Neural progenitor cell (in vitro differentiated cells): Measurements from ENCODE around the gene CNGA3. TPM values are rescaled to one million over a fixed set of nuclear protein-coding genes. Genes with fewer than 3 reads are reported as not detected.

Experiments used
- DNase-seq: peaks from one replicate; pipeline ENCODE4 v3.0.0-alpha.2; 2016; ENCODE audit warnings: low spot score
- H2AFZ ChIP-seq: fragments of 200-600 bp; sonication (generic); replicated peaks from 2 replicates; pipeline ENCODE4 v1.6.1; 2016; ENCODE audit warnings: antibody characterized with exemption
- H3F3A ChIP-seq: fragments of 200-600 bp; sonication (generic); 2 replicates; pipeline ENCODE4 v1.6.1; 2016; ENCODE audit warnings: antibody characterized with exemption, low read depth
- H3K27ac ChIP-seq: fragments of 200-600 bp; sonication (generic); 2 replicates; pipeline ENCODE4 v1.5.1; 2016; ENCODE audit warnings: mild to moderate bottlenecking
- H3K27me3 ChIP-seq: fragments of 200-600 bp; sonication (generic); 2 replicates; pipeline ENCODE4 v1.6.1; 2016; ENCODE audit warnings: mild to moderate bottlenecking, moderate library complexity
- H3K36me3 ChIP-seq: fragments of 200-600 bp; sonication (generic); 2 replicates; pipeline ENCODE4 v1.5.1; 2016
- H3K4me1 ChIP-seq: fragments of 200-600 bp; sonication (generic); 2 replicates; pipeline ENCODE4 v1.6.1; 2016; ENCODE audit warnings: mixed run types
- H3K4me2 ChIP-seq: fragments of 200-600 bp; sonication (generic); 2 replicates; pipeline ENCODE4 v1.6.1; 2016
- H3K4me3 ChIP-seq: fragments of 200-600 bp; sonication (generic); 2 replicates; pipeline ENCODE4 v1.5.1; 2016
- H3K79me2 ChIP-seq: fragments of 200-600 bp; sonication (generic); 2 replicates; pipeline ENCODE4 v1.6.1; 2016; ENCODE audit warnings: low read depth
- H3K9ac ChIP-seq: fragments of 200-600 bp; sonication (generic); 2 replicates; pipeline ENCODE4 v1.6.1; 2016
- H3K9me3 ChIP-seq: fragments of 200-600 bp; sonication (generic); 2 replicates; pipeline ENCODE4 v1.5.1; 2016; ENCODE audit warnings: low read depth
- H4K20me1 ChIP-seq: fragments of 200-600 bp; sonication (generic); 2 replicates; pipeline ENCODE4 v1.6.1; 2016; ENCODE audit warnings: low read depth
- H3K27ac Mint-ChIP-seq: 3 replicates; pipeline ENCODE4 v1.8.0; 2021; ENCODE audit warnings: mixed read lengths
- H3K27me3 Mint-ChIP-seq: 2 replicates; pipeline ENCODE4 v1.8.0; 2022; ENCODE audit warnings: low read depth, mild to moderate bottlenecking, inconsistent platforms, moderate library complexity, mixed read lengths; ENCODE audit not compliant: insufficient read depth
- H3K36me3 Mint-ChIP-seq: 3 replicates; pipeline ENCODE4 v1.8.0; 2021; ENCODE audit warnings: mixed read lengths
- H3K4me1 Mint-ChIP-seq: 3 replicates; pipeline ENCODE4 v1.8.0; 2021; ENCODE audit warnings: mixed read lengths
- H3K4me3 Mint-ChIP-seq: 3 replicates; pipeline ENCODE4 v1.8.0; 2021; ENCODE audit warnings: mild to moderate bottlenecking, moderate library complexity, mixed read lengths
- H3K9me3 Mint-ChIP-seq: 3 replicates; pipeline ENCODE4 v1.8.0; 2020; ENCODE audit warnings: mixed read lengths
- EZH2 ChIP-seq: fragments of 200-600 bp; sonication (generic); IDR thresholded peaks from 2 replicates; pipeline ENCODE4 v1.6.1; 2017; ENCODE audit warnings: antibody characterized with exemption, mild to moderate bottlenecking, moderate library complexity
- EZH2phosphoT487 ChIP-seq: fragments of 200-600 bp; sonication (generic); IDR thresholded peaks from 2 replicates; pipeline ENCODE4 v1.6.1; 2017; ENCODE audit warnings: antibody characterized with exemption
- total RNA-seq: library from RNA; depleted of rRNA; stranded (reverse); fragments of >200 nt; gene quantifications from 2 replicates; pipeline ENCODE4 v1.2.3, GENCODE V29; 2015; ENCODE audit warnings: low replicate concordance
- TF ChIP-seq, protein P1 (sequence below): fragments of 200-600 bp; sonication (generic); IDR thresholded peaks from 2 replicates; pipeline ENCODE4 v1.5.1; 2017; ENCODE audit warnings: antibody characterized with exemption, mild to moderate bottlenecking

The CNGA3 gene
- total RNA-seq, 1 donor from 2014 or later = not detected

DNA sequence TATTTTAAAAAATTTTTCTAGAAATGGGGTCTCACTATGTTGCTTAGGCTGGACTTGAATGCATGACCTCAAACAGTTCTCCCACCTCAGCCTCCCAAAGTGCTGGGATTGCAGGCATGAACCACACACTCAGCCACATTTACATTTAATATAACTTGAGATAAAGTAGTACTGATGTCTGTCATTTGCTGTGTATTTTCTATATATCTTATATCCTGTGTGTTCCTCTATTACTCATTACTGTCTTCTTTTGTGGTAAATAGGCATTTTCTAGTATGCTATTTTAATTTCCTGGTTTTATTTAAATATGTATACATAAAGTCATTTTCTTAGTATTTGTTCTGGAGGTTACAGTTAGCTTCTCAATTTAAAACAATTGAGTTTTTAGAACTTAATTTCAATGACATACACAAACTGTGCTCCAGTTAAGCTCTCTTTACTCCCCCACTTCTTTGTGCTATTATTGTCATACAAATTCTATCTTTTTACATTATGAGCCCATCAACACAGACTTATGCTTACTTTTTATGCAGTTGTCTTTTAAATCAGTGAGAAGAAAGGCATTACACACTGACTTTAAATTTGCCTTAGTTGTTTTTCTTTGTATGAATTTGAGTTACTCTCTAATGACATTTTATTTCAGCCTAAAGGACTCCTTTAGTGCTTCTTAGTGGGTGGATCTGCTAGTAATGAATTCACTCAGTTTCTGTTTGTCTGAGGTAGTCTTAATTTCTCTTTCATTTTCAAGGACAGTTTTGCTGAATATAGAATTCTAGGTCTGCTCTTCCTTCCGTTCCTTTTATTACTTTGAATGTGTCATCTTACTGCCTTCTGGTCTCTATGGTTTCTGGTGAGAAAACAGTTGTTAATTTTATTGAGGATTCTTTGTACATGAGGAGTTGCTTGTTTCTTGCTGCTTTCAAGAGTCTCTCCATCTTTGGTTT, 92.2 kb downstream of the CNGA3 start:
- H3K4me3 ChIP-seq = no peak overlapping the region
- TF ChIP-seq EZH2 = no peak
- TF ChIP-seq, protein P1, sequence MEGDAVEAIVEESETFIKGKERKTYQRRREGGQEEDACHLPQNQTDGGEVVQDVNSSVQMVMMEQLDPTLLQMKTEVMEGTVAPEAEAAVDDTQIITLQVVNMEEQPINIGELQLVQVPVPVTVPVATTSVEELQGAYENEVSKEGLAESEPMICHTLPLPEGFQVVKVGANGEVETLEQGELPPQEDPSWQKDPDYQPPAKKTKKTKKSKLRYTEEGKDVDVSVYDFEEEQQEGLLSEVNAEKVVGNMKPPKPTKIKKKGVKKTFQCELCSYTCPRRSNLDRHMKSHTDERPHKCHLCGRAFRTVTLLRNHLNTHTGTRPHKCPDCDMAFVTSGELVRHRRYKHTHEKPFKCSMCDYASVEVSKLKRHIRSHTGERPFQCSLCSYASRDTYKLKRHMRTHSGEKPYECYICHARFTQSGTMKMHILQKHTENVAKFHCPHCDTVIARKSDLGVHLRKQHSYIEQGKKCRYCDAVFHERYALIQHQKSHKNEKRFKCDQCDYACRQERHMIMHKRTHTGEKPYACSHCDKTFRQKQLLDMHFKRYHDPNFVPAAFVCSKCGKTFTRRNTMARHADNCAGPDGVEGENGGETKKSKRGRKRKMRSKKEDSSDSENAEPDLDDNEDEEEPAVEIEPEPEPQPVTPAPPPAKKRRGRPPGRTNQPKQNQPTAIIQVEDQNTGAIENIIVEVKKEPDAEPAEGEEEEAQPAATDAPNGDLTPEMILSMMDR = no peak
- no peaks in the 10 kb centered on the region for H3K9me3 ChIP-seq
- DNase-seq = no peak
- peaks cover 12% of the 10 kb centered on the region for H3K9me3 Mint-ChIP-seq
- H4K20me1 ChIP-seq = no peaks in the 10 kb centered on the region
- peaks cover 9% of the 10 kb centered on the region for H3K4me1 Mint-ChIP-seq
- no peak overlapping the region for H3K4me3 Mint-ChIP-seq
- no peaks in the 10 kb centered on the region for H3K27me3 ChIP-seq
- H3K27ac ChIP-seq = no peak overlapping the region
- H3K4me1 ChIP-seq = peaks cover 4% of the 10 kb centered on the region
- no peaks in the 10 kb centered on the region for H3F3A ChIP-seq
- H3K36me3 Mint-ChIP-seq = no peaks in the 10 kb centered on the region
- H3K27ac Mint-ChIP-seq = no peak overlapping the region
- no peak overlapping the region for H3K9ac ChIP-seq
- no peaks in the 10 kb centered on the region for H3K79me2 ChIP-seq
- H2AFZ ChIP-seq = no peak overlapping the region
- H3K36me3 ChIP-seq = no peaks in the 10 kb centered on the region
- no peak overlapping the region for H3K4me2 ChIP-seq
- peaks cover 6% of the 10 kb centered on the region for H3K27me3 Mint-ChIP-seq

DNA sequence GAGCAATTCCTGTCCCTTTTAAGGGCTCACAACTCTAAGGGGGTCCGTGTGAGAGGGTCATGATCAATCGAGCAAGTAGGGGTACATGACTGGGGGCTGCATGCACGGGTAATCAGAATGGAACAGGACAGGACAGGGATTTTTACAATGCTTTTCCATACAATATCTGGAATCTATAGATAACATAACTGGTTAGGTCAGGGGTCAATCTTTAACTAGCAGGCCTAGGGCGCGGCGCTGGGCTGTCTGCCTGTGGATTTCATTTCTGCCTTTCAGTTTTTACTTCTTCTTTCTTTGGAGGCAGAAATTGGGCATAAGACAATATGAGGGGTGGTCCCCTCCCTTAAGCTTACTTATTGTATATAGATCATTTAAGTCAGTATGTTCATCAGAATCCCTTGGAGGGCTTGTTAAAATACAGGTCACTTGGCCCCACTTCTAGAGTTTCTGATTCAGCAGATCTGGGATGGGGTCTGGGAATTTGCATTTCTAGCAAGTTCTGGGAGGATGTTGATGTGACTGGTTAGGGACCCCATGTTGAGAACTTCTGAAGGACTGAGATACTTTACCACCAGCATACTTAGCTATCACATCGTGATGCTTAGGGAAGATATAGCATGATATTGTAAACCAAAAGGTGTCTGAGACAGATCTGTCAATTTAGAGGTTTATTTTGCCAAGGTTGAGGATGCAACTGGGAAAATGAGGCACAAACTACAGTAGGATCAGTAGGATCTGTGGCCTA, 95.6 kb downstream of the CNGA3 start:
- Mint-ChIP-seq H3K36me3 (no peaks in the 10 kb centered on the region), H3K27me3 (no peaks in the 10 kb centered on the region), H3K27ac (no peak overlapping the region), H3K4me1 (peaks cover 30% of the 10 kb centered on the region), H3K4me3 (no peak overlapping the region), H3K9me3 (peaks cover 2% of the 10 kb centered on the region)
- H4K20me1 ChIP-seq = peaks cover 17% of the 10 kb centered on the region
- no peak overlapping the region for H3K4me3 ChIP-seq
- no peaks in the 10 kb centered on the region for H3K9me3 ChIP-seq
- H3K27me3 ChIP-seq = no peaks in the 10 kb centered on the region
- no peaks in the 10 kb centered on the region for H3K36me3 ChIP-seq
- TF ChIP-seq EZH2 (no peak), EZH2phosphoT487 (no peak)
- TF ChIP-seq, protein P1 = no peak
- peaks cover 4% of the 10 kb centered on the region for H3F3A ChIP-seq
- no peak overlapping the region for H2AFZ ChIP-seq
- peaks cover 17% of the 10 kb centered on the region for H3K4me1 ChIP-seq
- H3K79me2 ChIP-seq = peaks cover 18% of the 10 kb centered on the region
- no peak overlapping the region for H3K9ac ChIP-seq
- no peak overlapping the region for H3K27ac ChIP-seq
- no peak overlapping the region for H3K4me2 ChIP-seq
- DNase-seq = no peak

DNA sequence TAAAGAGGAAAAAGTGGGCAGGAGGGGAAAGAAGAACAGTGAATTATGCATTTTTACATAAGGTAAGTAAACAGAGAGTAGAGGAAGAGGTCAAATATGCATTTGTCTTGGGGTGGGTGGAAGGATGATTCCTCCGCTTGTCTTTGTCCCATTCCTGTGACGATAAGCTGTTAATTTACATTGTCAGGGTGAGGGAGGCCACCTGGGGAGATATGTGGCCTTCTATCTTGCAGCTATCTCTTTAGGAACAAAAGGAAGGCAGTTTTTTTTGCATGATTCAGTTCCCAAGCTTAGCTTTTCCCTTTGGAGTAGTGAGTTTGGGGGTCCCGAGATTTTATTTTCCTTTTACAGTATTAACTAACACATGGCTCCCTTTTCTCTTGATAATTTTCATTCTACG, 96.2 kb downstream of the CNGA3 start:
- H3K9me3 Mint-ChIP-seq = peaks cover 2% of the 10 kb centered on the region
- Histone ChIP-seq H3F3A (peaks cover 4% of the 10 kb centered on the region), H3K9me3 (no peaks in the 10 kb centered on the region), H3K4me1 (peaks cover 21% of the 10 kb centered on the region), H3K9ac (no peak overlapping the region), H2AFZ (no peak overlapping the region), H3K4me3 (no peak overlapping the region), H4K20me1 (peaks cover 23% of the 10 kb centered on the region), H3K4me2 (no peak overlapping the region), H3K36me3 (no peaks in the 10 kb centered on the region), H3K27me3 (no peaks in the 10 kb centered on the region), H3K79me2 (peaks cover 24% of the 10 kb centered on the region), H3K27ac (no peak overlapping the region)
- H3K4me1 Mint-ChIP-seq = peaks cover 30% of the 10 kb centered on the region
- DNase-seq = no peak
- H3K36me3 Mint-ChIP-seq = no peaks in the 10 kb centered on the region
- no peaks in the 10 kb centered on the region for H3K27me3 Mint-ChIP-seq
- H3K27ac Mint-ChIP-seq = no peak overlapping the region
- TF ChIP-seq EZH2phosphoT487 (no peak), EZH2 (no peak)
- TF ChIP-seq, protein P1 = no peak
- H3K4me3 Mint-ChIP-seq = no peak overlapping the region
